Mesendoderm (in vitro differentiated cells): Measurements from ENCODE around the gene FCRL3.

Experiments used
- DNase-seq: peaks from one replicate; pipeline ENCODE4 v3.0.0; 2013
- H2AK5ac ChIP-seq: 2 replicates; pipeline ENCODE4 v1.6.1; 2013; ENCODE audit warnings: low read length, inconsistent platforms
- H2BK120ac ChIP-seq: 2 replicates; pipeline ENCODE4 v1.6.1; 2013; ENCODE audit warnings: low read depth, mild to moderate bottlenecking, low read length, moderate library complexity, mixed read lengths
- H2BK15ac ChIP-seq: replicated peaks from 2 replicates; pipeline ENCODE4 v1.6.1; 2013; ENCODE audit warnings: low read depth, mild to moderate bottlenecking, moderate library complexity
- H2BK5ac ChIP-seq: 2 replicates; pipeline ENCODE4 v1.6.1; 2013; ENCODE audit warnings: low read length, inconsistent platforms
- H3K18ac ChIP-seq: 2 replicates; pipeline ENCODE4 v1.6.1; 2013; ENCODE audit warnings: mild to moderate bottlenecking, low read length, mixed read lengths
- H3K23ac ChIP-seq: one replicate; pipeline ENCODE4 v1.6.1; 2013; ENCODE audit warnings: low read length
- H3K27ac ChIP-seq: 2 replicates; pipeline ENCODE4 v1.5.1; 2013; ENCODE audit warnings: low read depth, mild to moderate bottlenecking, inconsistent platforms, low read length, moderate library complexity
- H3K27me3 ChIP-seq: 2 replicates; pipeline ENCODE4 v1.6.1; 2013; ENCODE audit warnings: low read length, control low read depth, mild to moderate bottlenecking, inconsistent platforms; ENCODE audit not compliant: insufficient read depth, poor library complexity
- H3K36me3 ChIP-seq: 2 replicates; pipeline ENCODE4 v1.6.1; 2013; ENCODE audit warnings: low read length, inconsistent platforms; ENCODE audit not compliant: control insufficient read depth, insufficient read depth
- H3K4ac ChIP-seq: one replicate; pipeline ENCODE4 v1.6.1; 2013; ENCODE audit warnings: low read depth, mild to moderate bottlenecking, low read length, moderate library complexity
- H3K4me1 ChIP-seq: 2 replicates; pipeline ENCODE4 v1.6.1; 2013; ENCODE audit warnings: low read depth, low read length, inconsistent platforms; ENCODE audit not compliant: control insufficient read depth
- H3K4me2 ChIP-seq: 2 replicates; pipeline ENCODE4 v1.6.1; 2013; ENCODE audit warnings: low read length
- H3K4me3 ChIP-seq: 2 replicates; pipeline ENCODE4 v1.5.1; 2013; ENCODE audit warnings: mild to moderate bottlenecking, low read length
- H3K56ac ChIP-seq: one replicate; pipeline ENCODE4 v1.6.1; 2013; ENCODE audit warnings: low read length
- H3K79me1 ChIP-seq: 2 replicates; pipeline ENCODE4 v1.6.1; 2013; ENCODE audit warnings: low read length, inconsistent platforms
- H3K79me2 ChIP-seq: 2 replicates; pipeline ENCODE4 v1.6.1; 2013; ENCODE audit warnings: mild to moderate bottlenecking, low read length; ENCODE audit not compliant: control insufficient read depth, insufficient read depth
- H3K9ac ChIP-seq: 2 replicates; pipeline ENCODE4 v1.6.1; 2013; ENCODE audit warnings: low read length, inconsistent platforms
- H4K5ac ChIP-seq: one replicate; pipeline ENCODE4 v1.6.1; 2013; ENCODE audit warnings: low read length
- H4K8ac ChIP-seq: one replicate; pipeline ENCODE4 v1.6.1; 2013; ENCODE audit warnings: low read depth, mild to moderate bottlenecking, control low read depth, low read length, moderate library complexity
- whole genome bisulfite sequencing: extraction: QIAGEN DNeasy Blood & Tissue Kit; methylation state at CpG from one replicate; pipeline ENCODE4 v1.1.7; 2013; ENCODE audit warnings: low lambda C conversion rate, missing lambda C conversion rate; ENCODE audit not compliant: insufficient coverage; ENCODE audit errors: extremely low coverage; 5-methylcytosine and 5-hydroxymethylcytosine counted together

Gene FCRL3

GRCh38 chr1:157732755-157733154 lies 32.2 kb upstream of the FCRL3 start:
- H3K18ac ChIP-seq, result no peak overlapping the region
- no peak for DNase-seq

GRCh38 chr1:157725221-157725577 lies 24.6 kb upstream of the FCRL3 start:
- WGBS, result no CpG with 5 or more reads among the region's 2 CpGs
- no peak for DNase-seq
- H3K18ac ChIP-seq, result no peak overlapping the region

More at GRCh38 chr1:157732755-157733154, 32.2 kb upstream of the FCRL3 start:
- Histone ChIP-seq H2BK15ac (no peak overlapping the region), H3K4me3 (no peak overlapping the region), H4K5ac (no peak overlapping the region), H3K4me1 (no peaks in the 10 kb centered on the region), H3K9ac (no peak overlapping the region), H3K36me3 (no peaks in the 10 kb centered on the region), H3K4me2 (no peak overlapping the region), H2AK5ac (no peak overlapping the region), H3K56ac (no peak overlapping the region), H3K79me1 (no peaks in the 10 kb centered on the region), H2BK120ac (no peak overlapping the region), H3K27me3 (no peaks in the 10 kb centered on the region), H3K4ac (no peak overlapping the region), H3K79me2 (no peaks in the 10 kb centered on the region), H2BK5ac (no peak overlapping the region), H3K23ac (no peak overlapping the region), H4K8ac (no peak overlapping the region), H3K27ac (no peak overlapping the region)
- WGBS, result no CpG with 5 or more reads among the region's 3 CpGs

GRCh38 chr1:157724537-157725220 lies 24.1 kb upstream of the FCRL3 start:
- WGBS, result no CpG with 5 or more reads among the region's 2 CpGs
- Histone ChIP-seq H2BK5ac (no peak overlapping the region), H3K4me1 (no peaks in the 10 kb centered on the region), H4K5ac (no peak overlapping the region), H3K4ac (no peak overlapping the region), H3K79me1 (no peaks in the 10 kb centered on the region), H3K4me2 (no peak overlapping the region), H3K56ac (no peak overlapping the region), H3K4me3 (no peak overlapping the region), H3K18ac (no peak overlapping the region), H3K27ac (no peak overlapping the region), H2BK120ac (no peak overlapping the region), H2AK5ac (no peak overlapping the region), H3K9ac (no peak overlapping the region), H3K79me2 (no peaks in the 10 kb centered on the region), H4K8ac (no peak overlapping the region), H2BK15ac (no peak overlapping the region), H3K27me3 (no peaks in the 10 kb centered on the region), H3K23ac (no peak overlapping the region), H3K36me3 (no peaks in the 10 kb centered on the region)
- DNase-seq, result no peak

More at GRCh38 chr1:157725221-157725577, 24.6 kb upstream of the FCRL3 start:
- Histone ChIP-seq H2BK5ac (no peak overlapping the region), H3K79me2 (no peaks in the 10 kb centered on the region), H3K4ac (no peak overlapping the region), H2BK15ac (no peak overlapping the region), H3K27ac (no peak overlapping the region), H3K4me2 (no peak overlapping the region), H3K27me3 (no peaks in the 10 kb centered on the region), H2BK120ac (no peak overlapping the region), H4K5ac (no peak overlapping the region), H3K36me3 (no peaks in the 10 kb centered on the region), H3K9ac (no peak overlapping the region), H3K56ac (no peak overlapping the region), H3K23ac (no peak overlapping the region), H3K4me1 (no peaks in the 10 kb centered on the region), H2AK5ac (no peak overlapping the region), H3K79me1 (no peaks in the 10 kb centered on the region), H4K8ac (no peak overlapping the region), H3K4me3 (no peak overlapping the region)

- DNase-seq, result no peak
- Histone ChIP-seq H3K27ac (no peak overlapping the region), H4K5ac (no peak overlapping the region), H3K36me3 (no peaks in the 10 kb centered on the region), H3K23ac (no peak overlapping the region), H3K18ac (no peak overlapping the region), H3K79me2 (no peaks in the 10 kb centered on the region), H2AK5ac (no peak overlapping the region), H3K56ac (no peak overlapping the region), H3K4me1 (no peaks in the 10 kb centered on the region), H3K27me3 (no peaks in the 10 kb centered on the region), H2BK5ac (no peak overlapping the region), H2BK120ac (no peak overlapping the region), H3K9ac (no peak overlapping the region), H3K4me3 (no peak overlapping the region), H3K4ac (no peak overlapping the region), H2BK15ac (no peak overlapping the region), H3K79me1 (no peaks in the 10 kb centered on the region), H3K4me2 (no peak overlapping the region), H4K8ac (no peak overlapping the region)
- WGBS, result no CpG with 5 or more reads among the region's 2 CpGs
These were observed 22.6 kb upstream of the FCRL3 start for GRCh38 chr1:157723157-157723556.

GRCh38 chr1:157721985-157722384 lies 21.4 kb upstream of the FCRL3 start:
- no peaks in the 10 kb centered on the region for H3K79me2 ChIP-seq
- H3K4me2 ChIP-seq, result no peak overlapping the region
- H3K4me1 ChIP-seq, result no peaks in the 10 kb centered on the region
- no peak overlapping the region for H4K8ac ChIP-seq
- H3K27me3 ChIP-seq, result no peaks in the 10 kb centered on the region
- no peak overlapping the region for H2BK5ac ChIP-seq
- no peak overlapping the region for H3K4ac ChIP-seq
- H3K4me3 ChIP-seq, result no peak overlapping the region
- H3K56ac ChIP-seq, result no peak overlapping the region
- H3K36me3 ChIP-seq, result no peaks in the 10 kb centered on the region
- H2BK15ac ChIP-seq, result no peak overlapping the region
- no peaks in the 10 kb centered on the region for H3K79me1 ChIP-seq
- H3K18ac ChIP-seq, result no peak overlapping the region
- H2BK120ac ChIP-seq, result no peak overlapping the region
- no peak overlapping the region for H2AK5ac ChIP-seq
- no peak overlapping the region for H3K27ac ChIP-seq
- H3K23ac ChIP-seq, result no peak overlapping the region
- no peak overlapping the region for H3K9ac ChIP-seq
- H4K5ac ChIP-seq, result no peak overlapping the region
- WGBS, result no CpG with 5 or more reads among the region's 1 CpG
- DNase-seq, result no peak

- Histone ChIP-seq H3K18ac (no peak overlapping the region), H3K79me1 (no peaks in the 10 kb centered on the region), H3K4me3 (no peak overlapping the region), H4K8ac (no peak overlapping the region), H3K56ac (no peak overlapping the region), H3K4me2 (no peak overlapping the region), H2BK120ac (no peak overlapping the region), H2BK5ac (no peak overlapping the region), H2BK15ac (no peak overlapping the region), H3K4me1 (no peaks in the 10 kb centered on the region), H3K79me2 (no peaks in the 10 kb centered on the region), H3K9ac (no peak overlapping the region), H3K23ac (no peak overlapping the region), H3K27me3 (no peaks in the 10 kb centered on the region), H2AK5ac (no peak overlapping the region), H3K36me3 (no peaks in the 10 kb centered on the region), H3K27ac (no peak overlapping the region), H3K4ac (no peak overlapping the region), H4K5ac (no peak overlapping the region)
- WGBS, result no CpG with 5 or more reads among the region's 5 CpGs
- no peak for DNase-seq
These were observed 15.2 kb upstream of the FCRL3 start for GRCh38 chr1:157715736-157716135.
